ENCODE data around the gene RNF17. TPM values are rescaled to one million over a fixed set of nuclear protein-coding genes. Genes with fewer than 3 reads are reported as not detected.
A peak's percentile ranks its signal among the peaks of the same experiment; 100 is the strongest.

Gene RNF17
- total RNA-seq, 1 donor from 2014 or later = 0.12 TPM

DNA sequence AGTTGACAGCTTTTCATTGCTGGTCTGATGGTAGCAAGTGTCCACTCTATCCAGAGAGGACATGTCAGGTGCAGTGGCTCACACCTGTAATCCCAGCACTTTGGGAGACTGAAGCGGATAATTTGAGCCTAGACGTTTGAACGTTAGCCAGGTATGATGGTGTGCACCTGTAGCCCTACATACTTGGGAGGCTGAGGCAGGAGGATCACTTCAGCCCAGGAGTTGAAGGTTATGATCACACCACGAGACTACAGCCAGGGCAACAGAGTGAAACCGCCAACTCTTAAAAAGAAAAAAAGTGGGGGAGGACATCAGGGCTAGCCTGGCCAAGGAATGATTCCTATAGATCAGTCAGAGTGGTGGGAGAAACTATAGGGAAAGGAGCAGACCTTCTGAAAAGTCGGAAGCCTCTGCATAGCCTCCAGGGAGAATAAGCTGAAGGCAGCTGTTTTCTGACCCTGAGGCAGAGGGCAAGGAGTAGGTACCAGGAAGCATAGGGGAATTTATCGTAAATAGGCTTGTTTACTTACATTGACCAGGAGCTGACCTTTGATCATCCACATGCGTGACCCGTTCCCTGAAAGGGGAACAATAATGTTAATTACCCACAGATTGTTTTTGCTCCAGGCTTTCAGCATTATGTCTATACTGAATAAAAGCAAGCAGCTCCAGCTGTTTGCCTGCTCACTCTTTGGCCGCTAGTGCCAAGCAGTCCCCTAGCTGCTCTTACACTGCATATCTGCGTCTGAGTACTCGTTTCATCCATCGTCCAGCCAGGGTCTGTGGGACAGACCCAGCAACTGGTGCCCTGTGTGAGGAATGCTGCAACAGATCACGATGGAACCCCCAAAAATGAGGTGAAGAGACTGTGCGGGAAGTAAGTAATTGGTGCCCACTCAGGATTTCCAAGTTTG lies 161.6 kb downstream of the RNF17 start:
- no peaks in the 10 kb centered on the region for H3K36me3 Mint-ChIP-seq
- no peaks in the 10 kb centered on the region for H3K9me3 Mint-ChIP-seq
- TF ChIP-seq, protein P1, sequence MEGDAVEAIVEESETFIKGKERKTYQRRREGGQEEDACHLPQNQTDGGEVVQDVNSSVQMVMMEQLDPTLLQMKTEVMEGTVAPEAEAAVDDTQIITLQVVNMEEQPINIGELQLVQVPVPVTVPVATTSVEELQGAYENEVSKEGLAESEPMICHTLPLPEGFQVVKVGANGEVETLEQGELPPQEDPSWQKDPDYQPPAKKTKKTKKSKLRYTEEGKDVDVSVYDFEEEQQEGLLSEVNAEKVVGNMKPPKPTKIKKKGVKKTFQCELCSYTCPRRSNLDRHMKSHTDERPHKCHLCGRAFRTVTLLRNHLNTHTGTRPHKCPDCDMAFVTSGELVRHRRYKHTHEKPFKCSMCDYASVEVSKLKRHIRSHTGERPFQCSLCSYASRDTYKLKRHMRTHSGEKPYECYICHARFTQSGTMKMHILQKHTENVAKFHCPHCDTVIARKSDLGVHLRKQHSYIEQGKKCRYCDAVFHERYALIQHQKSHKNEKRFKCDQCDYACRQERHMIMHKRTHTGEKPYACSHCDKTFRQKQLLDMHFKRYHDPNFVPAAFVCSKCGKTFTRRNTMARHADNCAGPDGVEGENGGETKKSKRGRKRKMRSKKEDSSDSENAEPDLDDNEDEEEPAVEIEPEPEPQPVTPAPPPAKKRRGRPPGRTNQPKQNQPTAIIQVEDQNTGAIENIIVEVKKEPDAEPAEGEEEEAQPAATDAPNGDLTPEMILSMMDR (conservative IDR thresholded peaks at IDR 0.05) = no peak
- no peak for DNase-seq (ENCODE audit: extremely low spot score, unreplicated experiment)
- peaks cover 8% of the 10 kb centered on the region for H3K27me3 Mint-ChIP-seq
- peak overlapping the region; percentile 52 for H3K4me3 Mint-ChIP-seq
- peaks cover 8% of the 10 kb centered on the region for H3K4me1 Mint-ChIP-seq (ENCODE audit: unreplicated experiment)
- H3K27ac Mint-ChIP-seq = peak overlapping the region; percentile 18

DNA sequence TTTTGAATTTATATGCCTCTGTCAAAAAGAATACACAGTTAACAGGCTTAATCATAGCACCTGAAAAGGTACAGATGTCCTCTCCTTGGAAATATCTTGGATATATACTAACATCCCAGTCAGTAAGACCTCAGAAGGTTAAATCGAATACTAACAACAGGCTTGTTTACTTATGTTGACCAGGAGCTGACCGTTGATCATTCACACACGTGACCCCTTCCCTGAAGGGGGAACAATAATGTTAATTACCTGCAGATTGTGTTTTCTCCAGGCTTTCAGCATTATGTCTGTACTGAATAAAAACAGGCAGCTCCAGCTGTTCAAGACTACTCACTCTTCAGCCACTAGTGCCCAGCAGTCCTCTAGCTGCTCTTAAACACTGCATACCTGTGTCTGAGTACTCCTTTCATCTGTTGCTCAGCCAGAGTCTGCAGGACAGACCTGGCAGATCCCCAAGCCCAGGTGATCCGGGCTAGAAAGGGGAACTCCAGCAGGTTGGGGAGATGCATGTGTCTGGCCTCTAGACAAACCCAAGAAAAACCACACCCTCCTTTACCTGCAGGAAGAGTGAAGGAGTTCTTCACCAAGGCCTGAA lies 163.9 kb downstream of the RNF17 start:
- H3K4me1 Mint-ChIP-seq (ENCODE audit: unreplicated experiment) = peaks cover 5% of the 10 kb centered on the region
- H3K4me3 Mint-ChIP-seq = no peak overlapping the region
- H3K27me3 Mint-ChIP-seq = peaks cover 29% of the 10 kb centered on the region
- H3K27ac Mint-ChIP-seq = no peak overlapping the region
- TF ChIP-seq, protein P1 (conservative IDR thresholded peaks at IDR 0.05) = no peak
- DNase-seq (ENCODE audit: extremely low spot score, unreplicated experiment) = no peak
- H3K9me3 Mint-ChIP-seq = peaks cover 6% of the 10 kb centered on the region
- no peaks in the 10 kb centered on the region for H3K36me3 Mint-ChIP-seq

DNA sequence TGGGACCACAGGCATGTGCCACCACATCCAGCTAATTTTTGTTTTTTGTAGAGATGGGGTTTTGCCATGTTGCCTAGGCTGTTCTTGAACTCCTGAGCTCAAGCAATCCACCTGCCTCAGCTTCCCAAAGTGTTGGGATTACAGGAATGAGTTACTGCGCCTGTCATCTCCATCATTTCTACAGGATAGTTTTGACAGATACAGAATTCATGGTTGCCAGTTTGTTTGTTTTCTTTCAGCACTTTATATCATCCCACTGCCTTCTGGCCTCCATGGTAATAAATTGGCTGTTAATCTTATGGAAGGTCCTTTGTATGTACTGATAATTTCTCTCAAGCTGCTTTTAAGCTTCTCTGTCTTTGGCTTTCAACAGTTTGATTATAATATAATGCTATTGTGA lies 165.2 kb downstream of the RNF17 start:
- H3K9me3 Mint-ChIP-seq = peaks cover 6% of the 10 kb centered on the region
- TF ChIP-seq, protein P1 (conservative IDR thresholded peaks at IDR 0.05) = no peak
- DNase-seq (ENCODE audit: extremely low spot score, unreplicated experiment) = no peak
- H3K4me3 Mint-ChIP-seq = no peak overlapping the region
- H3K27ac Mint-ChIP-seq = no peak overlapping the region
- H3K4me1 Mint-ChIP-seq (ENCODE audit: unreplicated experiment) = peaks cover 5% of the 10 kb centered on the region
- peaks cover 38% of the 10 kb centered on the region for H3K27me3 Mint-ChIP-seq
- no peaks in the 10 kb centered on the region for H3K36me3 Mint-ChIP-seq

Other genes with a start within 250 kb of the RNF17 start
- gene ATP12A, start 83.8 kb upstream of the RNF17 start, total RNA-seq (ENCODE audit: low replicate concordance) = 19.0 and 23.6 TPM in 2 replicates

Data from type B pancreatic cell (in vitro differentiated cells).